Ishikawa (cell line): ENCODE measurements around the gene EFCAB10.
A peak's percentile ranks its signal among the peaks of the same experiment; 100 is the strongest.

ENCODE experiments used
- CEBPB ChIP-seq: IDR thresholded peaks from 2 replicates; pipeline ENCODE4 v1.6.1; 2012
- CREB1 ChIP-seq: IDR thresholded peaks from 2 replicates; pipeline ENCODE4 v1.6.1; 2012; ENCODE audit warnings: low read depth
- EGR1 ChIP-seq: IDR thresholded peaks from 2 replicates; pipeline ENCODE4 v1.6.1; 2012
- EP300 ChIP-seq: IDR thresholded peaks from 2 replicates; pipeline ENCODE4 v1.6.1; 2012; ENCODE audit warnings: borderline replicate concordance
- FOXM1 ChIP-seq: IDR thresholded peaks from 2 replicates; pipeline ENCODE4 v1.6.1; 2012; ENCODE audit warnings: low read depth, borderline replicate concordance
- MAX ChIP-seq: IDR thresholded peaks from 2 replicates; pipeline ENCODE4 v1.6.1; 2012
- NFIC ChIP-seq: IDR thresholded peaks from 2 replicates; pipeline ENCODE4 v1.6.1; 2012
- RAD21 ChIP-seq: IDR thresholded peaks from 2 replicates; pipeline ENCODE4 v1.6.1; 2012; ENCODE audit warnings: low read depth
- REST ChIP-seq: IDR thresholded peaks from 2 replicates; pipeline ENCODE4 v1.6.1; 2012; ENCODE audit warnings: low read depth, mild to moderate bottlenecking
- TAF1 ChIP-seq: IDR thresholded peaks from 2 replicates; pipeline ENCODE4 v1.6.1; 2012; ENCODE audit warnings: low read depth, mild to moderate bottlenecking
- TCF12 ChIP-seq: IDR thresholded peaks from 2 replicates; pipeline ENCODE4 v1.6.1; 2012; ENCODE audit warnings: low read depth
- TEAD4 ChIP-seq: IDR thresholded peaks from 2 replicates; pipeline ENCODE4 v1.6.1; 2012
- USF1 ChIP-seq: IDR thresholded peaks from 2 replicates; pipeline ENCODE4 v1.6.1; 2012
- YY1 ChIP-seq: IDR thresholded peaks from 2 replicates; pipeline ENCODE4 v1.6.1; 2012; ENCODE audit warnings: low read depth
- ZBTB7A ChIP-seq: IDR thresholded peaks from 2 replicates; pipeline ENCODE4 v1.6.1; 2012; ENCODE audit warnings: low read depth

EFCAB10 gene

DNA sequence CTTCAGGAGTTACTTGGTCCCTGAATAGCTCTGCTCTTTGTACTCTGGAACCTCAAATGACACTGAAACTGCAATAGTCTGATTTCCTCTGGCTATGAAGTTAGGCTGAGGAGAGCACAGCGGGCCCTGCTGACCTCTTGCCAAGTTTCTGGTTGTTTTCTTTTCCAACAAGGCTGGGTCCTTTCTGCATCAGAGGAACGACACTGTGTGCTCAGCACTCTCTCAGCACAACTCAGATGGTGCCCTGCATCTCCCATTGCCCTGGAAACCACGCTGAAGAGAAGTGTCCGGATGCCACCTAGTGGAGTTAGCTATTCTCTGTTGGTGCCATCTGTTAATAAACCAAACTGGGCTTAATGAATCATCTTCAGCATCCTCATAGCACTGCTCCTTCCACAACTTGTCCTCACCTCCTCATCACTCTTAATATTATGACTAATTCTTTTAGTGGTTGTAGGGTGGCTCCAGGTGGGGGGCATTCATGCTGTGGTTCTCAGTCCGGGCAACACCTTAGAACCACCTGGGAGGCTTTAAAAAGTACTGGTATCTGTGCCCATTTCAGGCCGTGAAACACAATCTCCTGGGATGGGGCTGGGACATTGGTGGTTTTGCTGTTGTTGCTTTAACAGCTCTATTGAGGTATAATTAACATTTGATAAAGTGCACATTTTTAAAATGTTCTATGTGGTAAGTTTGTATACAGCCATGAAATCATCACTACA is 8.2 kb upstream of the EFCAB10 start:
- peak; percentile 79 for TF ChIP-seq RAD21
- TF ChIP-seq YY1, result no peak

- TF ChIP-seq YY1 (no peak), REST (no peak), ZBTB7A (no peak), MAX (no peak), NFIC (no peak), USF1 (no peak), TAF1 (no peak), TCF12 (no peak), CREB1 (no peak), CEBPB (no peak), TEAD4 (no peak), EGR1 (no peak), EP300 (no peak), FOXM1 (no peak), RAD21 (no peak)
These were observed 6.8 kb upstream of the EFCAB10 start for GRCh38 chr7:105587909-105588635.

DNA sequence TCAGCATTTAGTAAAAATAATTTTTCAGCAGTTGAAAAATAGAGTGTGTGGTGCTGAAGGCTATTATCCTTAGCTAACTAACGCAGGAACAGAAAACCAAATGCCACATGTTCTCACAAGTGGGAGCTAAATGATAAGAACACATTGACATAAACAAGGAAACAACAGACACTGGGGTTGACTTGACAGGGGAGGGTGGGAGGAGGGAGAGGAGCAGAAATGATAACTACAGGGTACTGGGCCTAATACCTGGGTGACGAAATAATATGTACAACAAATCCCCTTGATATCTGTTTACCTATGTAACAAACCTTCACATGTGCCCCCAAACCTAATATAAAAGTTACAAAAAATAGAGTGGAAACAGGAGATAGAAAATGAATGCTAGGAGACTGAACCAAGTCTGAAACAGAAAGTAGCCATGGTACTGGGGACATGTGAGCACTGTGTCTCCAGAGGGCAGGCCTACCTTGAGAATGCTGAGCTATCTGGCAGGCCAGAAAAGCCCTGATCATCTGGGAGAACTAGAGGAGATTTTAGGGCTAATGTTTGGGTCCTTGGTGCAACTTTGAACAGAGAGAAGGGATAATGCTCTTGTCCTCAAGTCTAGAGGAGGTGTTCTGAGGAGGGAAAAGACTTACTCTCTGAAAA is 4.7 kb upstream of the EFCAB10 start:
- TF ChIP-seq TCF12 (no peak), NFIC (no peak)

DNA sequence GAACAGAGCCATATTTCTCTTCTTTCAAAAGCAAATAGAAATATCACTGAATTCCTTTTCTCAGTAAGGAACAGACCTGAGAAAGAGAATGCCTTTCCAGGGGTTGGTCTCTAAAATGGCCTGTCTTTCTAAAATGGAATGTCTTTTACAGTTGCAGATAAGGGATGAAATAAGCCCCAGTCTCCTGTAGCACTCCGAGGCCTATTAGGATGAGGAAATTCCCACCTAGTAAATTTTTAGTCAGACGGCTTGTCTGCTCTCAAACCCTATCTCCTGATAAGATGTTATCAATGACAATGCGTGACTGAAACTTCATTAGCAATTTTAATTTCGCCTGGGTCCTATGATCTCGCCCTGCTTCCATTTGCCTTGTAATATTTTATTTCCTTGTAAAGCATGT is 2.9 kb upstream of the EFCAB10 start:
- TF ChIP-seq TCF12 (no peak), TEAD4 (no peak), MAX (no peak), REST (no peak), ZBTB7A (no peak), EGR1 (no peak), EP300 (no peak), RAD21 (no peak), USF1 (no peak)

- no peak for TF ChIP-seq CREB1
- TF ChIP-seq FOXM1, result no peak
- TF ChIP-seq TAF1, result no peak
- TF ChIP-seq EP300, result no peak
- no peak for TF ChIP-seq YY1
- TF ChIP-seq RAD21, result no peak
- no peak for TF ChIP-seq MAX
- TF ChIP-seq REST, result no peak
- TF ChIP-seq ZBTB7A, result no peak
- TF ChIP-seq TCF12, result no peak
- no peak for TF ChIP-seq CEBPB
- no peak for TF ChIP-seq USF1
- no peak for TF ChIP-seq NFIC
- no peak for TF ChIP-seq TEAD4
- no peak for TF ChIP-seq EGR1
These were observed 1.8 kb upstream of the EFCAB10 start for GRCh38 chr7:105583061-105583460.
